GM12874 (cell line): ENCODE results near the gene MBOAT7.
"Not testable (repeated sequence)": the region's sequence is repeated elsewhere in the genome, so short reads cannot be mapped to it uniquely, and the experiment has no call there.

Experiments used
- TF ChIP-seq, protein P1 (sequence below): IDR thresholded peaks from 2 replicates; pipeline ENCODE4 v1.5.1; 2011; ENCODE audit warnings: low read depth, mild to moderate bottlenecking, control low read depth, low read length, moderate library complexity; ENCODE audit not compliant: insufficient read depth

MBOAT7 gene, protein sequence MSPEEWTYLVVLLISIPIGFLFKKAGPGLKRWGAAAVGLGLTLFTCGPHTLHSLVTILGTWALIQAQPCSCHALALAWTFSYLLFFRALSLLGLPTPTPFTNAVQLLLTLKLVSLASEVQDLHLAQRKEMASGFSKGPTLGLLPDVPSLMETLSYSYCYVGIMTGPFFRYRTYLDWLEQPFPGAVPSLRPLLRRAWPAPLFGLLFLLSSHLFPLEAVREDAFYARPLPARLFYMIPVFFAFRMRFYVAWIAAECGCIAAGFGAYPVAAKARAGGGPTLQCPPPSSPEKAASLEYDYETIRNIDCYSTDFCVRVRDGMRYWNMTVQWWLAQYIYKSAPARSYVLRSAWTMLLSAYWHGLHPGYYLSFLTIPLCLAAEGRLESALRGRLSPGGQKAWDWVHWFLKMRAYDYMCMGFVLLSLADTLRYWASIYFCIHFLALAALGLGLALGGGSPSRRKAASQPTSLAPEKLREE

DNA sequence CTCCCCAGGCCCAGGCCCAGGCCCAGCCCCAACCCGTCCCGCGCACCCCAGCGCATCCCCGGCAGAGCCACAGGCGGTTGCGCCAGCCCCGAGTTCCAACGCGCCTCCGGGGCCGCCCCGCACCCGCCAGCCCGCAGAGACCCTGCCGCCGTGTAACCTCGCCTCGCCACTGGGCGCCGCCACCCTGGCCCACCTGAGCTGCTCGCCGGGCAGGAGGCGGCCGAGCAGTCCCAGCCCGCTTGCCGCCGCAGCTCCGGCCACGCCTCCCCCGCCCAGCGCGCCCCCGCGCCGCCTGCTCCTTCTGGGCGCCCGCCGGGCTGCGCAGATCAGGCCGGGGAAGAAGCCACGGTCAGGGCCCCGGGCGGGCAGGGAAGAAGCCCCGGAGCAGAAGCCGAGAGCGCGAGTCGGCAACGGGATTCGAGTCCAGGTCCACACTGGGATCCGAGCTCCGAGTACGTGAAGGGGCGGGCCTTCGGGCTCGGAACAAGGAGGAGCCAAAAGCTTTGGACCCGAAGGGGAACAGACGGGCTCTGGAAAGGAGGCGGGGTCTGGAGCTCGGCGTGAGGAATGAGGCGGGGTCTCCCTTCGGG lies at the start of gene MBOAT7:
MBOAT7 (minus strand) TSS at position 436 of the 590 bp plus-strand sequence. CDS start 1,072 bp downstream, outside the sequence.
- TF ChIP-seq, protein P1, sequence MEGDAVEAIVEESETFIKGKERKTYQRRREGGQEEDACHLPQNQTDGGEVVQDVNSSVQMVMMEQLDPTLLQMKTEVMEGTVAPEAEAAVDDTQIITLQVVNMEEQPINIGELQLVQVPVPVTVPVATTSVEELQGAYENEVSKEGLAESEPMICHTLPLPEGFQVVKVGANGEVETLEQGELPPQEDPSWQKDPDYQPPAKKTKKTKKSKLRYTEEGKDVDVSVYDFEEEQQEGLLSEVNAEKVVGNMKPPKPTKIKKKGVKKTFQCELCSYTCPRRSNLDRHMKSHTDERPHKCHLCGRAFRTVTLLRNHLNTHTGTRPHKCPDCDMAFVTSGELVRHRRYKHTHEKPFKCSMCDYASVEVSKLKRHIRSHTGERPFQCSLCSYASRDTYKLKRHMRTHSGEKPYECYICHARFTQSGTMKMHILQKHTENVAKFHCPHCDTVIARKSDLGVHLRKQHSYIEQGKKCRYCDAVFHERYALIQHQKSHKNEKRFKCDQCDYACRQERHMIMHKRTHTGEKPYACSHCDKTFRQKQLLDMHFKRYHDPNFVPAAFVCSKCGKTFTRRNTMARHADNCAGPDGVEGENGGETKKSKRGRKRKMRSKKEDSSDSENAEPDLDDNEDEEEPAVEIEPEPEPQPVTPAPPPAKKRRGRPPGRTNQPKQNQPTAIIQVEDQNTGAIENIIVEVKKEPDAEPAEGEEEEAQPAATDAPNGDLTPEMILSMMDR, result peak; percentile 54

DNA sequence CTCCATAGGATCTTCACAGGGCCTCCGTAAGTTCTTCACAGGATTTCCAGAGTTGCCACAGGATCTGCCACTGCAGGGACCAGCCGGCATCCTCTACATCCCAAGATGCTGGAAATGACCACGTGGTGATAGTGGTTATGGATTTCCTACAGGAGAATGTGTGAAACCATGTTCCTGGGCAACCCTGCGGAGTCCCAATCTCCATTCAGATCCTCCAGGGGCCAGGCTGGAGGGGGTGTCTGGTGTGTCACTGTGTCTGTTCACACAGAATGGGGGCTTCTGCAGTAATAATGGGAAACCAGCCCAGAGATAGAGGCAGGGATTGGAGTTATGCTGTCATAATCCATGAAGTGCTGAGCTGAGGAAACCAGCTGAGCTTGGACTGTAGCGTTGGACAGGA lies 44.6 kb upstream of the MBOAT7 start:
- TF ChIP-seq, protein P1, result no peak

DNA sequence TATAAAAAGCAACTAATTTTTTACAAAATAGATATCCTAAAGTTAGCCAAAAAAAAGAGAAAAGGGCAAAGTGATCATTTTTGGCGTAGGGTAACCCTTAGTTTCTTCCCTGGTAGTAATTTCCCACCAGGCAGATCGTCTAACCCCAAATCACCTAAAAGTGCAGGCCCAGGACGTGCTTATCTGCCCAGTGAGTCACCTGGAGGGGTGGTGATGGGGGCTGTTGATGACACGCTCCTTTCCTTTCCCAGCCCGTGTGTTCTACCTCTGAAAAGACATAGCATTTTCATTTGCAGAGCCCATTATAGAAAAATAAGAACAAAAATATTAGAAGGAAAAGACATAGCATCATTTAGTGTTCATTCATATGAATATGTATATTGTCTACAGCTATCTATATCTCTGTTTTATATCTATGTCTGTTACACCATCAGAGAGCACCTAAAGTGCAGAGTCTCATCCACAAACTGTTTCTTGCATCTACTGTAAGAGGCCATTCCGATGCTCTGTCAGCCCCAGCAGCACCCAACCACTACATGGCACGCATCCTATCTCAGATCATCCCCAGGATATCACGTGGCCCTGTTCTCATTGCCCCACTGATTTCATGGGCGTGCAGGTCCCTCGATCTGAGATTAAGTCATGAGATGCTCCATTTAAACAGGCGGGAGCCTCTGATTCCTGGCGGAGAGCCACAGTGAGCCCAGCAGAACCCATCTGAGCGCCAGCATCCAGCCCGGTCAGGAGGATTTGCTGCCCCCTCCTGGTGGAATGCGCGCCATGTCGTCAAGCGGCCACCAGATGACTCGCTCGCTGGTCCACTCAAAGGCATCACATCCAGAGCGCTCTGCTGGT lies 41.9 kb upstream of the MBOAT7 start:
- TF ChIP-seq, protein P1, result peak; percentile 94

DNA sequence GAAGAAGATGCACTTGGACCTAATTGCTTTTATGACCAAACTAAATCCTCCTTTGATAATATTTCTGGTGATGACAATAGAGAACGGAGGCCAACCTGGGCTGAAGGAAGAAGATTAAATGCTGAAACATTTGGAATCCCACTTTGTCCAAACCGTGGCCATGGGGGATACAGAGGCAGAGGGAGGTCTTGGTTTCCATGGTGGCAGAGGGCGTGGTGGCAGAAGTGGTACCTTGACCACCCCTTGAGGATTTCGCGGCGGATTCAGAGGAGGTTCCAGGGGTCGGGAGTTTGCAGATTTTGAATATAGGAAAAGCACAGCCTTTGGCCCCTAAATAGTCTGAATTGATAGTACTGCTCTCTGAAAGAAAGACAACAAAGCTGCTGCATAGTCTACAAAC lies 40.7 kb upstream of the MBOAT7 start:
- TF ChIP-seq, protein P1, result no peak

DNA sequence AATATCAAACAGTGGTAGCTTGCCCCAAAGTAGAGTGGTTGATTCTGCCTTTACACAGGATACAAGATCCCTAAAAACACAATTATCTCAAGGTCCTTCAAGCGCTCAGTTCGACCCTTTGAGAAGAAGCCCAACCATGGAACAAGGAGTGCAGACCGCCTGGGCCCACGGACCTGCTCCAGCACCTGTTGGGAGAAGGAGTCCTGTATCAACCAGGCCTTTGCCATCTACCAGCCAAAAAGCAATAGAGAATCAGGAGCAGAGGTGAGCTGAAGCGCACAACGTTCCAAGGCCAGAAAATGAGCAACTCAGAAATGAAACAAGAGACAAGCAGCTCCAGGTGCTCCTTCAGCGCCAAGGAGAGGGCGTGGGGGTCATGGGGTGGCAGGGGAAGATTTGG lies 39.8 kb upstream of the MBOAT7 start:
- TF ChIP-seq, protein P1, result no peak

DNA sequence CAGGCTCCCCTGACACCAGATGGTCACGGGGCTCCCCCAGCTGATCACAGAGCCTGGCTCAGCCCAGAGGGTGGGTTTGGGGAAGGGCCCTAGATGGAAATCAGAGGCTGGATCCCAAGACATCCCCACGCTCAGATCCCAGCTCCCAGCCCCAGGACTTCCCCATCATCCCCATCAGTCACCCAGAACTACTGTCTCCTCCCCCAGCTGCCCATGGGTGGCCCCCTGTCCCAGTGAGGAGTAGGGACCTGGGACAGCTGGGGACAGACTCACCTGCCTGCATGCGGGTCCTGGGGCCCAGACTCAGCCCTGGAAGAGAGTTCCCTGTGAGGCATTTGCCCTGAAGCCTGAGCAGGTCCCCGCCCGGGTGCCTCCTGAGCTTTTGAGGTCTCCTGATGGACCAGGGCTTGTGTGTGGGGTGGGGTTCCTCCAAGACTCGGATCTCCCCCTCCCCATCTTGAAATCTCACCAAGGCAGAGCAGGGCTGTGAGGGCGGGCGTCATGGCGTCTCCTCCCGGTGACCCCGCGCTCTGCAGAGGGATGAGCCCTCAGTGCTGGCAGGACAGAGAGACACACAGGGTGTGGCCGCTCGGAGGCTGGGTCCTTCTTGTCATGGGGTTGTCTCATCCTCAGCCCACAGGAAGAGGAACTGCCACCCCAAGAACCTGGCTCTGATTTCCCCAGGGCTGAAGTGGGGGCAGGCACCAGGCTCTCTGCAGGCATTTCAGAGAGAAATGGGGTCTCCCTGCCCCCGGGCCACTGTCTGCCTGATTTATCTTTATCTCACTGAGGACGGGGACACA lies 33.3 kb upstream of the MBOAT7 start, which contains the start of gene LILRB3:
LILRB3 (minus strand) TSS at position 534 of the 803 bp plus-strand sequence; CDS start at position 503, 31 bp downstream.
- TF ChIP-seq, protein P1, result not testable (repeated sequence)
